ENCODE data around the gene CLDN15. TPM values are rescaled to one million over a fixed set of nuclear protein-coding genes. Genes with fewer than 3 reads are reported as not detected.
"Not testable (repeated sequence)": the region's sequence is repeated elsewhere in the genome, so short reads cannot be mapped to it uniquely, and the experiment has no call there.

The CLDN15 gene
- total RNA-seq, 2 donors from 2014 or later: 7.4 to 15.4 TPM

- TF ChIP-seq CTCF (IDR thresholded peaks at IDR 0.05): no peak
- no peak for ATAC-seq (ENCODE audit: insufficient number of reproducible peaks, low FRiP score, low read depth)
- no peaks in the 10 kb centered on the region for H3K36me3 ChIP-seq
Observed at GRCh38 chr7:101265622-101266516, 28.3 kb upstream of the CLDN15 start.

GRCh38 chr7:101264102-101264706 is 26.6 kb upstream of the CLDN15 start:
- DNase-seq (ENCODE audit: low spot score); ATAC-seq (ENCODE audit: insufficient number of reproducible peaks, low FRiP score, low read depth); H3K4me1 ChIP-seq (ENCODE audit: control insufficient read depth in 1 of 2, low read depth in 2 of 2); H3K4me3 ChIP-seq; H3K27ac ChIP-seq; H3K36me3 ChIP-seq; H3K9me3 ChIP-seq; H3K27me3 ChIP-seq (replicated peaks; ENCODE audit: insufficient read depth): not testable (repeated sequence)

More at GRCh38 chr7:101265622-101266516, 28.3 kb upstream of the CLDN15 start:
- no peak for DNase-seq (ENCODE audit: low spot score)
- no peak overlapping the region for H3K4me3 ChIP-seq
- no peak overlapping the region for H3K27ac ChIP-seq
- no peaks in the 10 kb centered on the region for H3K9me3 ChIP-seq
- H3K27me3 ChIP-seq (replicated peaks; ENCODE audit: insufficient read depth): no peaks in the 10 kb centered on the region
- no peaks in the 10 kb centered on the region for H3K4me1 ChIP-seq (ENCODE audit: control insufficient read depth in 1 of 2, low read depth in 2 of 2)

- Histone ChIP-seq H3K9me3 (no peaks in the 10 kb centered on the region), H3K27ac (no peak overlapping the region), H3K36me3 (no peaks in the 10 kb centered on the region), H3K27me3 (replicated peaks; ENCODE audit: insufficient read depth) (no peaks in the 10 kb centered on the region), H3K4me1 (ENCODE audit: control insufficient read depth in 1 of 2, low read depth in 2 of 2) (no peaks in the 10 kb centered on the region), H3K4me3 (no peak overlapping the region)
- DNase-seq (ENCODE audit: low spot score) (no peak), ATAC-seq (ENCODE audit: insufficient number of reproducible peaks, low FRiP score, low read depth) (no peak)
- no peak for TF ChIP-seq CTCF (IDR thresholded peaks at IDR 0.05)
Observed at GRCh38 chr7:101258243-101258731, 20.7 kb upstream of the CLDN15 start.

GRCh38 chr7:101255796-101256195 is 18.2 kb upstream of the CLDN15 start:
- no peaks in the 10 kb centered on the region for H3K36me3 ChIP-seq
- no peak overlapping the region for H3K27ac ChIP-seq
- ATAC-seq (ENCODE audit: insufficient number of reproducible peaks, low FRiP score, low read depth): no peak
- H3K27me3 ChIP-seq (replicated peaks; ENCODE audit: insufficient read depth): no peaks in the 10 kb centered on the region
- peaks cover 7 to 9% of the 10 kb centered on the region in 2 donors for H3K4me1 ChIP-seq (ENCODE audit: control insufficient read depth in 1 of 2, low read depth in 2 of 2)
- H3K9me3 ChIP-seq: no peaks in the 10 kb centered on the region
- no peak for TF ChIP-seq CTCF (IDR thresholded peaks at IDR 0.05)
- H3K4me3 ChIP-seq: no peak overlapping the region
- no peak for DNase-seq (ENCODE audit: low spot score)

GRCh38 chr7:101253199-101253598 is 15.6 kb upstream of the CLDN15 start:
- ATAC-seq (ENCODE audit: insufficient number of reproducible peaks, low FRiP score, low read depth); H3K27ac ChIP-seq; H3K4me3 ChIP-seq; DNase-seq (ENCODE audit: low spot score); H3K27me3 ChIP-seq (replicated peaks; ENCODE audit: insufficient read depth); H3K9me3 ChIP-seq: not testable (repeated sequence)
- Histone ChIP-seq H3K4me1 (ENCODE audit: control insufficient read depth in 1 of 2, low read depth in 2 of 2) (peaks cover 13 to 16% of the 10 kb centered on the region in 2 donors), H3K36me3 (peaks cover 10% of the 10 kb centered on the region)
